ENCODE measurements around the gene C1orf198. TPM values are rescaled to one million over a fixed set of nuclear protein-coding genes. Genes with fewer than 3 reads are reported as not detected.

C1orf198 gene
- polyA plus RNA-seq, 1 donor (not counting 4 experiments of a cell fraction or from before 2014, with no cell fraction given) = 6.8 TPM

GRCh38 chr1:230807029-230807428, 61.3 kb downstream of the C1orf198 start:
- no peak overlapping the region for H3K4me2 ChIP-seq (ENCODE audit: control insufficient read depth, extremely low read depth, insufficient read depth, low read depth, low read length)
- no peaks in the 10 kb centered on the region for H3K4me1 ChIP-seq (ENCODE audit: control insufficient read depth, extremely low read depth, insufficient read depth, low read length)
- FAIRE-seq (no peak), DNase-seq (ENCODE audit: low read depth, low spot score) (no peak)
- TF ChIP-seq CTCF (optimal IDR thresholded peaks at IDR 0.05 in 1 of 3, IDR thresholded peaks at IDR 0.05 in 1 of 3, conservative IDR thresholded peaks at IDR 0.05 in 1 of 3; ENCODE audit: extremely low read depth in 1 of 3, insufficient read depth in 2 of 3, low read length in 3 of 3) (no peak), EZH2 (IDR thresholded peaks at IDR 0.05; ENCODE audit: low read length) (no peak)
- H3K9me3 ChIP-seq (ENCODE audit: control insufficient read depth, low read depth, low read length) = no peaks in the 10 kb centered on the region
- no peaks in the 10 kb centered on the region for H3K79me2 ChIP-seq (ENCODE audit: control insufficient read depth, insufficient read depth, low read length)
- H3K9me1 ChIP-seq (ENCODE audit: control insufficient read depth, extremely low read depth, insufficient read depth, low read length) = no peaks in the 10 kb centered on the region
- H2AFZ ChIP-seq (ENCODE audit: control insufficient read depth, low read length) = no peak overlapping the region
- H3K4me3 ChIP-seq (ENCODE audit: control insufficient read depth in 2 of 3, extremely low read depth in 1 of 3, insufficient read depth in 2 of 3, low read depth in 1 of 3, low read length in 3 of 3) = no peak overlapping the region
- no peaks in the 10 kb centered on the region for H4K20me1 ChIP-seq (ENCODE audit: control insufficient read depth, extremely low read depth, insufficient read depth, low read length)
- dilution Hi-C loops (cut with MboI; ENCODE audit: extremely low pct_ligation_motif_present, low sequenced_read_pairs) = no loop called here
- no peaks in the 10 kb centered on the region for H3K27me3 ChIP-seq (ENCODE audit: control insufficient read depth, extremely low read depth, insufficient read depth, low read length)
- H3K27ac ChIP-seq (ENCODE audit: control insufficient read depth, insufficient read depth, low read length) = no peak overlapping the region
- H3K36me3 ChIP-seq (ENCODE audit: control insufficient read depth in 2 of 2, extremely low read depth in 1 of 2, insufficient read depth in 2 of 2, low read length in 2 of 2) = no peaks in the 10 kb centered on the region
- no peak overlapping the region for H3K9ac ChIP-seq (ENCODE audit: control insufficient read depth, extremely low read depth, insufficient read depth, low read length)

- Histone ChIP-seq H3K4me1 (ENCODE audit: control insufficient read depth, extremely low read depth, insufficient read depth, low read length) (no peaks in the 10 kb centered on the region), H3K9me3 (ENCODE audit: control insufficient read depth, low read depth, low read length) (no peaks in the 10 kb centered on the region), H3K9me1 (ENCODE audit: control insufficient read depth, extremely low read depth, insufficient read depth, low read length) (no peaks in the 10 kb centered on the region), H2AFZ (ENCODE audit: control insufficient read depth, low read length) (no peak overlapping the region), H3K36me3 (ENCODE audit: control insufficient read depth in 2 of 2, extremely low read depth in 1 of 2, insufficient read depth in 2 of 2, low read length in 2 of 2) (no peaks in the 10 kb centered on the region), H3K79me2 (ENCODE audit: control insufficient read depth, insufficient read depth, low read length) (no peaks in the 10 kb centered on the region), H3K4me3 (ENCODE audit: control insufficient read depth in 2 of 3, extremely low read depth in 1 of 3, insufficient read depth in 2 of 3, low read depth in 1 of 3, low read length in 3 of 3) (no peak overlapping the region), H3K27me3 (ENCODE audit: control insufficient read depth, extremely low read depth, insufficient read depth, low read length) (no peaks in the 10 kb centered on the region), H3K9ac (ENCODE audit: control insufficient read depth, extremely low read depth, insufficient read depth, low read length) (no peak overlapping the region), H3K4me2 (ENCODE audit: control insufficient read depth, extremely low read depth, insufficient read depth, low read depth, low read length) (no peak overlapping the region), H4K20me1 (ENCODE audit: control insufficient read depth, extremely low read depth, insufficient read depth, low read length) (no peaks in the 10 kb centered on the region), H3K27ac (ENCODE audit: control insufficient read depth, insufficient read depth, low read length) (no peak overlapping the region)
- no peak for FAIRE-seq
- dilution Hi-C loops (cut with MboI; ENCODE audit: extremely low pct_ligation_motif_present, low sequenced_read_pairs) = no loop called here
- DNase-seq (ENCODE audit: low read depth, low spot score) = no peak
- no peak for TF ChIP-seq CTCF (optimal IDR thresholded peaks at IDR 0.05 in 1 of 3, IDR thresholded peaks at IDR 0.05 in 1 of 3, conservative IDR thresholded peaks at IDR 0.05 in 1 of 3; ENCODE audit: extremely low read depth in 1 of 3, insufficient read depth in 2 of 3, low read length in 3 of 3)
- no peak for TF ChIP-seq EZH2 (IDR thresholded peaks at IDR 0.05; ENCODE audit: low read length)
Measured at GRCh38 chr1:230806552-230806951, 61.8 kb downstream of the C1orf198 start.

Measured in keratinocyte (primary cell).